ENCODE measurements around the gene PRPF8.

- TF ChIP-seq CTCF (IDR thresholded peaks at IDR 0.05), result no peak
- no peak for TF ChIP-seq EP300 (IDR thresholded peaks at IDR 0.05)
These were observed 63.3 kb downstream of the PRPF8 start for GRCh38 chr17:1621273-1621954.
